Stomach smooth muscle (tissue), 2 donors: ENCODE measurements around the gene SLBP.

Experiments used
- H3K27ac ChIP-seq: one replicate; pipeline ENCODE4 v1.7.0; 2013; ENCODE audit warnings: mild to moderate bottlenecking, low read length, inconsistent platforms
- H3K27me3 ChIP-seq, 2 donors: one replicate each; pipeline ENCODE4 v1.7.0; 2013; ENCODE audit warnings: low read length in 2 of 2; ENCODE audit not compliant: insufficient read depth in 2 of 2, control insufficient read depth in 1 of 2
- H3K36me3 ChIP-seq, 2 donors: one replicate each; pipeline ENCODE4 v1.7.0; 2013; ENCODE audit warnings: low read length in 2 of 2; ENCODE audit not compliant: control insufficient read depth in 2 of 2, insufficient read depth in 2 of 2
- H3K4me1 ChIP-seq: one replicate; pipeline ENCODE4 v1.7.0; 2013; ENCODE audit warnings: low read length; ENCODE audit not compliant: control insufficient read depth, insufficient read depth
- H3K4me3 ChIP-seq, 2 donors: one replicate each; pipeline ENCODE4 v1.7.0; 2013; ENCODE audit warnings: low read length in 2 of 2
- H3K9ac ChIP-seq, 2 donors: one replicate each; pipeline ENCODE4 v1.7.0; 2013; ENCODE audit warnings: low read length in 2 of 2, mild to moderate bottlenecking in 1 of 2
- H3K9me3 ChIP-seq, 2 donors: one replicate each; pipeline ENCODE4 v1.7.0; 2013; ENCODE audit warnings: low read length in 2 of 2; ENCODE audit not compliant: control insufficient read depth in 2 of 2
- donor health status: healthy.
- donor health status: Pancreatic carcinoma.

SLBP gene

DNA sequence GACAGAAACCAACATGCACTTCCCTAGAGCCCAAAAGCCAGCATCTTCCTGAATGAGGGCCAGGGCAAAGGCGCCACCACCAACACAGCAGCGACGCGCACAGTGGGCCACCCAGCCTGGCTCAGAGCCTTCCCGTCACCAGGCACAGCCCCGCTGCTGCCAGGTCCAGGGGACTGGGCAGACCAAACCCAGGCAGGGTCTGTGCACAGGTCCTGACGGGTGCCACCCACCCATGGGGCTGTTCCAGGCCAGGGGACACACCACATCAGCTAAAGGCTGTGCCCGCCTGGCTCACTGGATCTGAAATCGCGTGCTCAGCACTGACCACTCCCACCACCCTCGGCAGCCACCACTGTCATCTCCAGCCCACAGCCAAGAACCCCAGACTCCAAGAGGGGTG lies 41.8 kb downstream of the SLBP start:
- Histone ChIP-seq H3K27ac (no peak overlapping the region), H3K27me3 (no peaks in the 10 kb centered on the region), H3K4me3 (no peak overlapping the region), H3K9me3 (no peaks in the 10 kb centered on the region), H3K4me1 (peaks cover 3% of the 10 kb centered on the region), H3K36me3 (no peaks in the 10 kb centered on the region), H3K9ac (no peak overlapping the region)

GRCh38 chr4:1669850-1670249 lies 42.3 kb downstream of the SLBP start:
- peaks cover 3% of the 10 kb centered on the region for H3K4me1 ChIP-seq
- no peaks in the 10 kb centered on the region for H3K36me3 ChIP-seq
- no peak overlapping the region for H3K27ac ChIP-seq

DNA sequence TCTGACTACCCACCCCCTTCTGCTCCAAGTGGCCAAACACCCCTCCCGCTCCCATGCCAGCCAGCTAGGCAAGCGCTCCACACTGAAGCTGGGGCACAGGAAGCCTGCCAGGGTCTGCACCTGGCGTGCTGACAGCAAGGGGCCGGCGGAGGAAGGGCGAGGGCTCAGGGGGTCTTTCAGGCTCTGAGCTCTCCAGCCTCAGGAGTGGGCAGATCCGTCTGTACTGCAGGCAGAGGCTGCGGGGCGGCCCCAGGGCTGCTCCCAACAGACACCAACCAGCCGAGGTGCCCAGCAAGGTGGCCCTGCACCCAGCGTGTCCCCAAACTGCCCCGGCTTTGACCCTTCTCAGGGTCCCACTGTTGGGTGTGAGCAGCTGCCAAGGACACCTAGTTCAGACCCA lies 42.8 kb downstream of the SLBP start:
- Histone ChIP-seq H3K9ac (no peak overlapping the region), H3K4me1 (peaks cover 3% of the 10 kb centered on the region), H3K27ac (no peak overlapping the region), H3K4me3 (no peak overlapping the region), H3K27me3 (no peaks in the 10 kb centered on the region), H3K36me3 (no peaks in the 10 kb centered on the region), H3K9me3 (no peaks in the 10 kb centered on the region)

More at GRCh38 chr4:1669850-1670249, 42.3 kb downstream of the SLBP start:
- no peaks in the 10 kb centered on the region for H3K27me3 ChIP-seq
- H3K4me3 ChIP-seq = no peak overlapping the region
- no peaks in the 10 kb centered on the region for H3K9me3 ChIP-seq
- no peak overlapping the region for H3K9ac ChIP-seq

DNA sequence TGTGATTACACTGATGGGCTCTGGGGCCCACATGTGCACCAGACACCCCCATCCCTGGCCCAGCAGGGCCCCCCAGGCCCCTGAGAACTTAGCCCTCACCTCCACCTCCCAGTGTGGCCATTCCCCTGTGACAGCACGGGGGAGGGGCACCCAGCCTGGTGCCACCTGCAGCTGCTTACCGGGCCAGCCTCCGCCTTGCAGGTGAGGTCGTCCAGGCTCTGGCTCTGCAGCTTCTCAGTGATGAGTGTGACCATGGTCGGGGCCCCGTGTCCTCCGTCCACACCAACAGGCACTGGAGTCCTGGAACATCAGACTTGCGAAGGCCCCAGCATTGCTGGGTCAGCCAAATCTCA lies 43.7 kb downstream of the SLBP start:
- Histone ChIP-seq H3K4me1 (peaks cover 3% of the 10 kb centered on the region), H3K36me3 (no peaks in the 10 kb centered on the region), H3K27me3 (no peaks in the 10 kb centered on the region), H3K27ac (no peak overlapping the region), H3K9ac (no peak overlapping the region), H3K4me3 (no peak overlapping the region), H3K9me3 (no peaks in the 10 kb centered on the region)

GRCh38 chr4:1667273-1667672 lies 44.8 kb downstream of the SLBP start:
- Histone ChIP-seq H3K9ac (no peak overlapping the region), H3K27ac (no peak overlapping the region), H3K36me3 (no peaks in the 10 kb centered on the region), H3K4me1 (peaks cover 3% of the 10 kb centered on the region), H3K27me3 (no peaks in the 10 kb centered on the region), H3K9me3 (no peaks in the 10 kb centered on the region), H3K4me3 (no peak overlapping the region)

DNA sequence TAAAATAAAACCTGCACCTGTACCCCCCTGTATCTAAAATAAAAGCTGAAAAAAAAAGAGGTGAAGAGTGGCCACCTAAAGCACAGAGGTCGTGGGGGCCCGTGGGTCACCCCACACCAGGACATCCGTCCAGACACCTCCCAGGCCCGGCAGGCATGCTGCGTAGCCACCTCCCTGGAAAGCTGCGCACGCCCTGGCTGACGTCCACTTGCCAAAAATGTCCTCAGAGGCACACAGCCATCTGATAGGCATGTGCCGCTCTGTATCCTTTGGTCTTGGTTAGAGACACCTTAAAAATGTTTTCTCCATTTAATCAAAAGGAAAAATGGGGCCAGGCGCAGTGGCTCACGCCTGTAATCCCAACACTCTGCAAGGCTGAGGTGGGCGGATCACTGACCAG lies 45.7 kb downstream of the SLBP start:
- Histone ChIP-seq H3K4me1 (peaks cover 3% of the 10 kb centered on the region), H3K9me3 (no peaks in the 10 kb centered on the region), H3K9ac (no peak overlapping the region), H3K27ac (no peak overlapping the region), H3K36me3 (no peaks in the 10 kb centered on the region), H3K4me3 (no peak overlapping the region), H3K27me3 (no peaks in the 10 kb centered on the region)

- Histone ChIP-seq H3K36me3 (no peaks in the 10 kb centered on the region), H3K27me3 (no peaks in the 10 kb centered on the region), H3K9ac (no peak overlapping the region), H3K4me3 (no peak overlapping the region), H3K4me1 (peaks cover 3% of the 10 kb centered on the region), H3K27ac (no peak overlapping the region), H3K9me3 (no peaks in the 10 kb centered on the region)
These were observed 48.0 kb downstream of the SLBP start for GRCh38 chr4:1664141-1664540.

- H3K27me3 ChIP-seq = no peaks in the 10 kb centered on the region
- H3K36me3 ChIP-seq = no peaks in the 10 kb centered on the region
- H3K9ac ChIP-seq = no peak overlapping the region
- H3K4me3 ChIP-seq = no peak overlapping the region
- H3K9me3 ChIP-seq = no peaks in the 10 kb centered on the region
- H3K4me1 ChIP-seq = peaks cover 3% of the 10 kb centered on the region
- no peak overlapping the region for H3K27ac ChIP-seq
These were observed 48.6 kb downstream of the SLBP start for GRCh38 chr4:1663549-1663948.

DNA sequence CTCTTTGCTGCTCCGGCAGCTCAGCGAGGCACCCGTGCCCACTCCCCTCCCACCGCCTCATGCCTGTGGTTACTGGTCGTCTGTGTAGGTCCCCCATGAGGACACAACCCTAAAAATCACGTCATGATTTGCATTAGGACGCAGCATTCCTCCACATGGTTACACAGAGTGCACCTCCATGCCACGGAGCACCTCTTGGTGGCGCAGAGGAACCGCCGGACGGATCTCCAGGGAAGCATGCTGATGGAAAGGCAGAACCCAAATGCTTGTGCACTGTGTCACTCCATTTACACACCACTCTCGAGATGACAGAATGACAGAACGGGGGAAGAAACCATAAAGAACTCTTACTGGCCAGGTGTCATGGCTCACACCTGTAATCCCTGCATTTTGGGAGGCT lies 50.4 kb downstream of the SLBP start:
- Histone ChIP-seq H3K9ac (no peak overlapping the region), H3K4me1 (peaks cover 3% of the 10 kb centered on the region), H3K27ac (no peak overlapping the region)

DNA sequence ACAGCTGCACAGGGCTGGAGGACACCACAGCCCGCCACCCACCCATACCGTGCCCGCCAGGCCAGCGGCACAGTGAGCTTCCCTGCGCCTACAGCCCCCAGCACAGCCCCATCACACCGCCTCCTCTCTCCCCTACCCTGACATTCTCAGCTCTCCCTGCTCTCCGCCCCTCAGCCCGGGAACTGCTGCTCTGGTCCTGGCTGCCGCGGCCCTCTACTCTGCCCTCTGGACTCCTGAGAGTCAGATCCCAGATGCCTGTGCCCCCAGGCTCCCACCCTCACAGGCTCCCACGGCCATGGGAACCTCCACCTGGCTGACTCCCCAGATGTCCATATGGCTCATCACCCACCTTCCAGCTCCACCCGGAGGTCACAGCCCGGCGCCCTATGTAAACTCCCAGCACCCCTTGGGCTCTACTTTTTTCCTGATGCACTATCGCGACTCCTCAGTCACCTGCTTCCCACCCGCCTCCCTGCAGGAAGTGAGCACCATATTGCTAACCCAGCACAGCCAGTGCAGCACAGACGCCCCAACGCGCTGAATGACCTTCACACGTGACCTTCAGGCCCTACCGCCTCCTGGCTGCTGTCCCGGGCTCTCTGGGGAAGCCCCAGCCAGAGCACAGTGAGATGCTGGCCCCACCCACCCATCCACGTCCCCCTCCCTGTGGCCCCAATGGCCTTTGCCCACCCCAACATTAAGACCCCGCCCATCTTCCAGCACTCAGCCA lies 51.0 kb downstream of the SLBP start:
- Histone ChIP-seq H3K4me3 (no peak overlapping the region), H3K27me3 (no peaks in the 10 kb centered on the region), H3K4me1 (no peaks in the 10 kb centered on the region), H3K27ac (no peak overlapping the region), H3K36me3 (no peaks in the 10 kb centered on the region), H3K9ac (no peak overlapping the region), H3K9me3 (no peaks in the 10 kb centered on the region)

More for the DNA sequence above, 50.4 kb downstream of the SLBP start:
- H3K27me3 ChIP-seq = no peaks in the 10 kb centered on the region
- H3K4me3 ChIP-seq = no peak overlapping the region
- no peaks in the 10 kb centered on the region for H3K36me3 ChIP-seq
- no peaks in the 10 kb centered on the region for H3K9me3 ChIP-seq

DNA sequence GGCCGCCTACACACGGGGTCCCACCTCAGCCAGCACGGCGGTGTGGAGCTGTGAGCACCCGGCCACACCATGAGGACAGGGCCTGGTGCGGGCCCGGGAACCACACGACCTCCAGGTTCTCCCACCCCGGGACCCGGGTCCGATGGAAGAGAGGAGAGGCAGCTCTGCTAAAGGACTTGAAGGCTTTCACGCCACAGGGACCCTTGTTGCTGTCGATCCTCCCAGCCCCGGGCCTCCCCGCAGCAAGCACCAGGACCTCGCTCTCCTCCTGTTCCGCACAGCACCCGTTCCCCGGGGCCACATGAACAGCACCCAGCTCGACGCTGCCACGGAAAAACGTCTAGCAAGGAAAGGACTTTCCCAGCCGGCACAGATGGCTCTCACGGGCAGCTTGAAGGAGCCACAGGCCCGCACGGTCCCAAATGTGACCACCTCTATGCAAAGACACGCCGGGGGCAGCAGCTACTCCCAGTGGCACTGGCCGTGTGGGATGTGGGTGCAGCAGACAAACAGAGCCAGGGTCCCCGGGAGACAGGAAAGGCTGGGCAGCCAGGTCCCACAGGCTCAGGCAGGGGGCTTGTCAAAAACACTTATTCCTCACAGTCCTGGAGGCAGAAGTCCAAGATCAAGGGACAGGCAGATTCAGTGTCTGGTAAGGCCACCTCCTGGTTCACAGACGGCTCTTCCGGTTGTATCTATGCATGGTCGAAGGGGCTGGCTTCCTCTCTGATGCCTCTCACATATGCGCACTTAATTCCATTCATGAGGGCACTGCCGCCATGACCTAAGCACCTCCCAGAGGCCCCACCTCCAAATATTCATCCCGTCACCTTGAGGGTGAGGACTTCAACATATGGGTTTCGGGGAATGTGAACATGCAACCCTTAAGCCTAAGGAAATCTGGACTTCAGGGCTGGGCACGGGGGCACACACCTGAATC lies 52.7 kb downstream of the SLBP start:
- Histone ChIP-seq H3K36me3 (no peaks in the 10 kb centered on the region), H3K27ac (no peak overlapping the region), H3K27me3 (no peaks in the 10 kb centered on the region), H3K4me3 (no peak overlapping the region), H3K9ac (no peak overlapping the region), H3K9me3 (no peaks in the 10 kb centered on the region), H3K4me1 (no peaks in the 10 kb centered on the region)
